Cardiac septum (tissue), 1 donor: ENCODE measurements around the gene ADGRD1. TPM values are rescaled to one million over a fixed set of nuclear protein-coding genes. Genes with fewer than 3 reads are reported as not detected.

ENCODE experiments used
- DNase-seq: peaks from one replicate; pipeline ENCODE4 v3.0.0-alpha.2; 2020; ENCODE audit warnings: low spot score
- intact Hi-C: fragments of 100-400 bp; cut with DNase I; formaldehyde crosslinking; loops from one replicate; pipeline ENCODE4 v1.14.0; 2022
- total RNA-seq: library from RNA; stranded (reverse); fragmentation: NEBNext Ultra II Directional; extraction: Animal tissue kit (Norgen Biotek cat#: 25700); gene quantifications from one replicate; pipeline ENCODE4 v1.2.1, GENCODE V29; 2021
- donor health status: DM: no; HTN: no; CAD: no.

ADGRD1 gene
- total RNA-seq, 1 donor from 2014 or later: 54.6 TPM

DNA sequence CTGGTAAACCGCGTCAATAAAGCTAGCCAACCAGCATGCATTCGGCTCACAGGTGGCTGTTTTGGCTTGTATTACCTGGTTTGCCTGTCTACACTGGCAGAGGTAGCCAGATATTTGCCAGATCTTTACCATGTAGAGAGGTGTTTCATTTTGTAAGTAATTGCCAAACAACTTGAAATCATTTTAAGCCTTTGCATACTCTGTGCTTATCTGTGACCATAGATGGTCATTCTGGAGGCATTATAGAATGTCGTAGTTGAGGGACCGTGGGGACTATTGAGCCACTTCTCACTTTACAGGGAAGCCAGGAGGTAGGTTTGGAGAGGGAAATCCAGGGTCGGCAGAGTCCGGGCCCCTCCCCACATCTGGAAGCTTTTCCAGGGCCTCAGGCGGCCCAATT lies 5.9 kb downstream of the ADGRD1 start:
- no peak for DNase-seq
- intact Hi-C loops: no loop called here

- no peak for DNase-seq
- intact Hi-C loops: no loop called here
Measured at GRCh38 chr12:130960058-130960457, 6.4 kb downstream of the ADGRD1 start.

GRCh38 chr12:130960787-130961186 lies 7.1 kb downstream of the ADGRD1 start:
- DNase-seq: no peak
- intact Hi-C loops: no loop called here

- no peak for DNase-seq
- intact Hi-C loops: loop anchor here (1.0 kb wide), 1 partner anchor 9 kb away; the partner anchor contains the start of gene ADGRD1
Measured at GRCh38 chr12:130961921-130962451, 8.3 kb downstream of the ADGRD1 start.

GRCh38 chr12:130965214-130965613 lies 11.5 kb downstream of the ADGRD1 start:
- intact Hi-C loops: no loop called here
- DNase-seq: no peak

DNA sequence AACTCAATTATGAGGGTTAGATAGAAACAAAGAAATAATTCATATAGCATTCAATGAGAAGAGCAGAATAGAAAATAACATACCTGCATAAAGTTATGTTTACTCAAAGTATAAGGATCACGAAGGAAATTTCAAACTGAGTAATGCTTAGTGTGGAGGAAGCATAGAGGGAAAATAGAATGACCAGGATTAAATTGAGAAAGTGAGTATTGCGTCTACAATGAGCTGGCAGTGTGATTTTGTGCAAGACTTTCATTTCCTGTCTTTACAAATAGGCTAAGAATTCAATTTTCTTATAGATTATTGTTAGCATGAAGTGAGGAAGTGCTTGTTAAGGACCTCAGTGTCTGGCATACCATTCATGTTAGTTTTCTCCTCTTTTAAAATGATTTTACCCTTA lies 12.0 kb downstream of the ADGRD1 start:
- no peak for DNase-seq
- intact Hi-C loops: no loop called here

DNA sequence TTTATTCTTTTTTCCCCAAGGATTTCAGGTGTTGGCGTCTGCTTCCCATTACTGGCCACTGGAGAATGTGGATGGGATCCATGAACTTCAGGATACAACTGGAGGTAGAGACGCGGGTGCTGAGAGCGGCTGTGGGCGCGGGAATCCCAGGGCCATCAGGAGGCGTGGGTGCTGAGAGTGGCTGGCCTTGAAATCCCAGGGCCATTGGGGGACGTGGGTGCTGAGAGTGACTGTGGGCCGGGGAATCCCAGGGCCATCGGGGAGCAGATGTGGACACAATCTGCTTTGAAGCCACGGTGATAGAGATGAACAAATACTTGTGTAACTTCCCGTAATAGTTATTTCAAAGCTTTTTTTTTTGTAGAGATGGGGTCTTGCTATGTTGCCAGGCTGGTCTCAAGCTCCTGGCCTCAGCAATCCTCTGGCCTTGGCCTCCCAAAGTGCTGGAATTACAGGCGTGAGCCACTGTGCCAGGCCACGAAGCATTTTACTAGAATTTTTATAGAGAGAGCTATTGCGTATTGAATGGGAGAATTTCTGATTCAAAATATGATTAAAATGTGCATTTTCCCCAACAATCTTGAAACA lies 12.8 kb downstream of the ADGRD1 start:
- no peak for DNase-seq
- intact Hi-C loops: no loop called here

GRCh38 chr12:130967636-130968035 lies 13.9 kb downstream of the ADGRD1 start:
- intact Hi-C loops: no loop called here
- no peak for DNase-seq

GRCh38 chr12:130968611-130969010 lies 14.9 kb downstream of the ADGRD1 start:
- intact Hi-C loops: no loop called here
- no peak for DNase-seq

GRCh38 chr12:130969223-130969622 lies 15.5 kb downstream of the ADGRD1 start:
- intact Hi-C loops: no loop called here
- DNase-seq: no peak

DNA sequence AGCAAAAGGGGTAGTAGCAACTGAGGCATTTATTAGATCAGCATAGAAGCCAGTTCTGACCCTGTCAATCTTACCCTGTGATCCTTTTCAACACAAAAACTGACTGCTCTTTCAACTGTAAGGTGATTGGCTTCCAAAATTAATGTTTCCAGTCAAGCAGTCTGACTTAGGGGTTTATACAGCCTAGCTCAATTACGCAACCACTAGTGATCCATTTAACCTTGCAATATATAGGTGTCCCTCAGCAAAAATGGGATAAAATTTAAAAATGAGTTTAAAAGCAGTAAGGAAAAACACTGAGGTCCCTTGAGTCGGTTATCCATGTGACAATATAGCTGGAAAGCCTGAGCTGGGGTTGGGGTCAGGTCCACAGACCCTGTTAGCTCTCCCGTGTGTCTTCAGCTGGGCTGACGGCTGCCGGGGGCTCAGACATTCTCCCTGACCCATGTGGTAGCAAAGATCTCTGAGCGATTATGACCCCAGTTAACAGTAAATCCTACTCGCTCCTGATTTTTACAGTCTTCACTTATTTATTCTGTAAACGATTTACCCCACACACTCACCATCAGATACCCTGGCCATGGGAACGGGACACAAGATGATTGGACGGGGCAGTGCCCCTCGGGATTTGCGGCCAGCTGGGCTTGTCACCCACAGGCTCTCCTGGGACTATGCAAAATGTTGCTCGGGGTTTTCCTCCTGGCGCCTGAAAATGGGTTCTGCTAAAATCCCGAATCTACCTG lies 16.6 kb downstream of the ADGRD1 start:
- no peak for DNase-seq
- intact Hi-C loops: no loop called here

GRCh38 chr12:130970908-130971233 lies 17.2 kb downstream of the ADGRD1 start:
- DNase-seq: no peak
- intact Hi-C loops: no loop called here

- intact Hi-C loops: no loop called here
- no peak for DNase-seq
Measured at GRCh38 chr12:130971925-130972585, 18.3 kb downstream of the ADGRD1 start.

GRCh38 chr12:130972586-130972950 lies 18.9 kb downstream of the ADGRD1 start:
- intact Hi-C loops: no loop called here
- DNase-seq: no peak

DNA sequence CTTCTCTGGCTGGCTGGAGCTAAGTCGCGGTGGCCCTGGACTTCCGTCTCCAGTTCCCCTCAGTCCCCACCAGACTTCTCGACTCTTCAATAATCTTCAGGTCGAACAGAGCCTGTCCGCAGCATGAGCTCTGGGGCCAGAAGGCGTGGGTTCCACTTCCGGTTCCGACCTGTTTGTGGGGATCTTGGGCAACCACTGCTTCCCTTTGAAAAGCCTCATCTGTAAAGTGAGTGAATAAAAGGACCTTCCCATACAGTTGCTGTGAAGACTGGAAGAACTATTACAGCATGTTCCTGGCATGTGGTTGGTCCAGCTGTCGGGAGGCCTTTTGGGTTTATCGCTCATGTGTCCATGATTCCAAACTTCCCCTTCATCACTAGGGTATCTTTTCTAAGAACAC lies 19.4 kb downstream of the ADGRD1 start:
- intact Hi-C loops: no loop called here
- DNase-seq: peak; percentile 71

DNA sequence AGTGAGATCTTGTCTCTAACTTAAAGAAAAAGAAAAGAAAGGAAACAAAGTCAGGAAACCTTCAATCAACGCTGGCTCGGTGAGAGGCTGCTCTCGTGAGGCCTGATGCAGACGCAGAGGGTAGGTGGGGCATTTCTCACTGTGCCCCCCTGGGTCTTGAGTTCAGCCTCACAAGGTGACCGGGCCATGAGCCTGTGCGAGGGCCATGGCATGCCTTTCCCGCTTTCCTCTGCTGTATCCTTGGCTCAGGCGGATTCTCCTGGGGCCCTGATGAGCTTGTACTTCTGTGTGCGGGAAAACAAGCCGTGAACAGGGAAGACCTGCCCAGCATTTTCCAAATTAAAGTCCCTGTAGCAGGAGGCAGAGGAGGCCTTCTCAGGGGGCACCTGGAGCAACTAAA lies 20.2 kb downstream of the ADGRD1 start:
- DNase-seq: peak; percentile 44

GRCh38 chr12:130975116-130975515 lies 21.4 kb downstream of the ADGRD1 start:
- intact Hi-C loops: no loop called here
- DNase-seq: peak; percentile 43

More for the DNA sequence above, 20.2 kb downstream of the ADGRD1 start:
- intact Hi-C loops: no loop called here

DNA sequence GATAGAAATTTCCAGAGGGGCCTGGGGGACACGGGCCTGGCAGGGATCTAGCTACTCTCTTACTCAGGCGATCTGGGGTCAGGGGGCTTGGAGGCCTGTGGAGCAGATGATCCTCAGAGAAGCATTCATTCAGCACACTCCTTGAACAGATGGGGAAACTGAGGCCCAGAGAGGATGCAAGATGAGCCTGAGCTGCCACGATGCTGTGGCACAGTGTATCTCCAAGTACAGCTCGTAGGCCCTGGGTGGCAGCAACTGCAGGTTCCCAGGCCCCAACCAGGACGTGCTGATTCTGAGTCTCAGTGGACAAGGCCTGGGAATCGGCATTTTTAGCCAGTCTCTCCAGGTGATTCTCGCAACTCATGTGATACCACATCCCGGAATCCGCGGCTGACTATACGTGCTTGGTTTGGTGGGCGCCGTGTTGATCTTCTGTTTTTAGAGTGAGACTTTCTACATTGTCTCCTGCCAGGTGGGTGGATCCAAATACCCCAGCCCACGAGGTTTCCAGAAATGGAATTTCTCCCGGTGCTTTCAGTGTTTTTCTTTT lies 22.5 kb downstream of the ADGRD1 start:
- intact Hi-C loops: no loop called here
- DNase-seq: no peak

DNA sequence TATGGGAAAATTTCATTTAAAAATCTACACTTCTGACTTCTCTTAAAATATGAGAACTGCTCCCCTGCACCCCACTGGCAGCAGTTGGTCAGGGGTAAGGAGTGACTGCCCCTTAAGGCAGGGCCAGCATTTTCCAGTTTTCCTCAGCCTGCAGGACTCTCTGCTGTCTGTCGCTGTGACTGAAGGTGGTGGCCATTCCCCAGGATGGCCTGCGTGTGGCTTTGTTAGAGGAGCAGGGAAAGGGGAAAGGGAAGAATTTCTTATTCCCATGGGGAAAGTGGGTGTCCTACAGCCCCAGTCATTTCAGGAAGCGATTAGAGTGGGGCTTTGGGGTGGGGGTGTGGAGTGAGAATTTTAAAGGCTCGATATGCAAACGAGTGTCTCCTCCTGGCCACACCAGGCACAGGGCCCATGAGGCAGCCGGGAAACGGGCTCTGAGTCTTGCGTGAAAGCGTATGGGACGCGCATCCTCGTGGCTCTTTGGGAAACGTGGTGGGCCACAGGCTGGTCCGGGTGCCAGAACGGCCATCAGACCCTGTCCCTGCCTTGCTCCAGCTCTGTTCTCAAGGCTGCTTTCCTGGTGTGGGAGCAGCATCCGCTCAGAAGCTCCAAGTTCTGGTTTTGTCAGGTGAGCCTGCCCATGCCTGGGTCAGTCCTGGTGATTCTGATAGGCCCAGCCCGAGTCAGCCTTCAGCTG lies 23.5 kb downstream of the ADGRD1 start:
- intact Hi-C loops: no loop called here
- DNase-seq: peak; percentile 67

- intact Hi-C loops: no loop called here
- DNase-seq: peak; percentile 47
Measured at GRCh38 chr12:130977743-130978095, 24.0 kb downstream of the ADGRD1 start.
